ENCODE measurements around the gene TMEM82. TPM values are rescaled to one million over a fixed set of nuclear protein-coding genes. Genes with fewer than 3 reads are reported as not detected.

The TMEM82 gene
- total and polyA plus RNA-seq, 2 donors from 2014 or later = 2.0 to 25.4 TPM

- FAIRE-seq = no peak
Measured at GRCh38 chr1:15708486-15709137, 33.7 kb upstream of the TMEM82 start.

DNA sequence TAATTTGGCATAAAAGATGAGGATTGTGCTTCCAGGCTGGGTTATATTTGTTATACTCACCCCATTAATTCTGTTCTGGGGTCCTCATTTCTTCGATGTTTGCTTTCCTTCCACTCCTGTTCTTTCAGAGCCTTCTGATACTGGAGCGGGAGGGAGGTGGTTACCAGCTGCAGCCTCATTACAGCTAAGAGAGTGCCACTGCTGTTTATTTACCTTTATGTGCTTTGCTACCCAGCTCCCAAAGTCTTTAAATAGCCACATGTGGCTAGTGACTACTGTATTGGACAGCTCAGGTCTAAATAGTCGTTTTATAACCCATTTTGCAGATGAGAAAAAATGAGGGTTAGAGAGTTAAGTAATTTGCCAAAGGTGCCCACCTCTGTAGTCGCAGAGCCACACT is 33.1 kb upstream of the TMEM82 start:
- no peak overlapping the region for H3K27ac ChIP-seq (ENCODE audit: low read depth in 2 of 2, low read length in 2 of 2)
- FAIRE-seq (no peak), DNase-seq (no peak)
- H3K9me3 ChIP-seq (ENCODE audit: control insufficient read depth in 2 of 3, insufficient read depth in 1 of 3, low read length in 3 of 3) = no peaks in the 10 kb centered on the region
- TF ChIP-seq, protein P1, sequence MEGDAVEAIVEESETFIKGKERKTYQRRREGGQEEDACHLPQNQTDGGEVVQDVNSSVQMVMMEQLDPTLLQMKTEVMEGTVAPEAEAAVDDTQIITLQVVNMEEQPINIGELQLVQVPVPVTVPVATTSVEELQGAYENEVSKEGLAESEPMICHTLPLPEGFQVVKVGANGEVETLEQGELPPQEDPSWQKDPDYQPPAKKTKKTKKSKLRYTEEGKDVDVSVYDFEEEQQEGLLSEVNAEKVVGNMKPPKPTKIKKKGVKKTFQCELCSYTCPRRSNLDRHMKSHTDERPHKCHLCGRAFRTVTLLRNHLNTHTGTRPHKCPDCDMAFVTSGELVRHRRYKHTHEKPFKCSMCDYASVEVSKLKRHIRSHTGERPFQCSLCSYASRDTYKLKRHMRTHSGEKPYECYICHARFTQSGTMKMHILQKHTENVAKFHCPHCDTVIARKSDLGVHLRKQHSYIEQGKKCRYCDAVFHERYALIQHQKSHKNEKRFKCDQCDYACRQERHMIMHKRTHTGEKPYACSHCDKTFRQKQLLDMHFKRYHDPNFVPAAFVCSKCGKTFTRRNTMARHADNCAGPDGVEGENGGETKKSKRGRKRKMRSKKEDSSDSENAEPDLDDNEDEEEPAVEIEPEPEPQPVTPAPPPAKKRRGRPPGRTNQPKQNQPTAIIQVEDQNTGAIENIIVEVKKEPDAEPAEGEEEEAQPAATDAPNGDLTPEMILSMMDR (IDR thresholded peaks at IDR 0.05; ENCODE audit: borderline replicate concordance, extremely low read depth, insufficient read depth) = no peak
- H3K27me3 ChIP-seq (ENCODE audit: control insufficient read depth, insufficient read depth, low read length) = no peaks in the 10 kb centered on the region
- no peak overlapping the region for H3K4me3 ChIP-seq (ENCODE audit: low read length in 3 of 3)
- intact Hi-C loops (cut with DNase I) = no loop called here
- peaks cover 0 to 11% (median 6%) of the 10 kb centered on the region in 3 donors for H3K4me1 ChIP-seq (ENCODE audit: control insufficient read depth in 2 of 3, insufficient read depth in 2 of 3, low read depth in 1 of 3, low read length in 3 of 3)
- no peak overlapping the region for H3K9ac ChIP-seq (ENCODE audit: low read length in 3 of 3)
- H3K36me3 ChIP-seq (ENCODE audit: control insufficient read depth in 2 of 3, insufficient read depth in 3 of 3, low read length in 3 of 3) = peaks cover 0 to 4% (median 0%) of the 10 kb centered on the region in 3 donors

More at GRCh38 chr1:15708486-15709137, 33.7 kb upstream of the TMEM82 start:
- Histone ChIP-seq H3K27me3 (ENCODE audit: control insufficient read depth, insufficient read depth, low read length) (no peaks in the 10 kb centered on the region), H3K27ac (ENCODE audit: low read depth in 2 of 2, low read length in 2 of 2) (no peak overlapping the region), H3K9ac (ENCODE audit: low read length in 3 of 3) (no peak overlapping the region), H3K4me3 (ENCODE audit: low read length in 3 of 3) (no peak overlapping the region), H3K9me3 (ENCODE audit: control insufficient read depth in 2 of 3, insufficient read depth in 1 of 3, low read length in 3 of 3) (no peaks in the 10 kb centered on the region), H3K4me1 (ENCODE audit: control insufficient read depth in 2 of 3, insufficient read depth in 2 of 3, low read depth in 1 of 3, low read length in 3 of 3) (peaks cover 0 to 16% (median 6%) of the 10 kb centered on the region in 3 donors), H3K36me3 (ENCODE audit: control insufficient read depth in 2 of 3, insufficient read depth in 3 of 3, low read length in 3 of 3) (peaks cover 0 to 4% (median 0%) of the 10 kb centered on the region in 3 donors)
- TF ChIP-seq, protein P1 (IDR thresholded peaks at IDR 0.05; ENCODE audit: borderline replicate concordance, extremely low read depth, insufficient read depth) = no peak
- DNase-seq = no peak
- intact Hi-C loops (cut with DNase I) = no loop called here

- no peaks in the 10 kb centered on the region for H3K9me3 ChIP-seq (ENCODE audit: control insufficient read depth in 2 of 3, insufficient read depth in 1 of 3, low read length in 3 of 3)
- no peak overlapping the region for H3K9ac ChIP-seq (ENCODE audit: low read length in 3 of 3)
- FAIRE-seq (no peak), DNase-seq (peak in 1 of 5 donors; percentile 21)
- H3K4me3 ChIP-seq (ENCODE audit: low read length in 3 of 3) = no peak overlapping the region
- TF ChIP-seq, protein P1 (IDR thresholded peaks at IDR 0.05; ENCODE audit: borderline replicate concordance, extremely low read depth, insufficient read depth) = no peak
- intact Hi-C loops (cut with DNase I) = no loop called here
- no peaks in the 10 kb centered on the region for H3K27me3 ChIP-seq (ENCODE audit: control insufficient read depth, insufficient read depth, low read length)
- no peak overlapping the region for H3K27ac ChIP-seq (ENCODE audit: low read depth in 2 of 2, low read length in 2 of 2)
- peaks cover 0 to 6% (median 0%) of the 10 kb centered on the region in 3 donors for H3K36me3 ChIP-seq (ENCODE audit: control insufficient read depth in 2 of 3, insufficient read depth in 3 of 3, low read length in 3 of 3)
- H3K4me1 ChIP-seq (ENCODE audit: control insufficient read depth in 2 of 3, insufficient read depth in 2 of 3, low read depth in 1 of 3, low read length in 3 of 3) = peaks cover 0 to 10% (median 4%) of the 10 kb centered on the region in 3 donors
Measured at GRCh38 chr1:15712168-15712567, 30.1 kb upstream of the TMEM82 start.
